ENCODE data around the gene SSBP3.
A peak's percentile ranks its signal among the peaks of the same experiment; 100 is the strongest.

Gene SSBP3

GRCh38 chr1:54332781-54333585 lies 73.2 kb downstream of the SSBP3 start (continued):
- no peak for TF ChIP-seq CSRNP3 (CRISPR knock-in tag; IDR thresholded peaks at IDR 0.05)
- TF ChIP-seq ARNTL (CRISPR knock-in tag; IDR thresholded peaks at IDR 0.05; ENCODE audit: borderline replicate concordance, low read depth): no peak

- TF ChIP-seq OSR1 (CRISPR knock-in tag; IDR thresholded peaks at IDR 0.05): no peak
- no peak for TF ChIP-seq CREB5 (CRISPR knock-in tag; IDR thresholded peaks at IDR 0.05; ENCODE audit: low read depth)
- no peak for TF ChIP-seq PATZ1 (CRISPR knock-in tag; IDR thresholded peaks at IDR 0.05; ENCODE audit: borderline replicate concordance)
- peak; percentile 1; the same call in 2 of the 3 replicates for ATAC-seq
Observed at GRCh38 chr1:54331843-54332463, 74.2 kb downstream of the SSBP3 start.

GRCh38 chr1:54331091-54331772 lies 75.0 kb downstream of the SSBP3 start:
- no peak for TF ChIP-seq ARNTL (CRISPR knock-in tag; IDR thresholded peaks at IDR 0.05; ENCODE audit: borderline replicate concordance, low read depth)
- no peak for TF ChIP-seq ESRRG (CRISPR knock-in tag; IDR thresholded peaks at IDR 0.05)
- TF ChIP-seq TCF4 (CRISPR knock-in tag; IDR thresholded peaks at IDR 0.05; ENCODE audit: borderline replicate concordance): no peak; the same call in 1 of the 2 replicates
- TF ChIP-seq TOX (CRISPR knock-in tag; IDR thresholded peaks at IDR 0.05; ENCODE audit: borderline replicate concordance): no peak
- TF ChIP-seq CSRNP3 (CRISPR knock-in tag; IDR thresholded peaks at IDR 0.05): no peak
- TF ChIP-seq ISL1 (CRISPR knock-in tag; IDR thresholded peaks at IDR 0.05): no peak
- TF ChIP-seq SNAI2 (CRISPR knock-in tag; IDR thresholded peaks at IDR 0.05): no peak
- no peak for TF ChIP-seq ZFP3 (CRISPR knock-in tag; IDR thresholded peaks at IDR 0.05)
- TF ChIP-seq ZC3H10 (CRISPR knock-in tag; IDR thresholded peaks at IDR 0.05): no peak
- peak; percentile 83 for ATAC-seq

- no peak for ATAC-seq
- TF ChIP-seq ZFP30 (CRISPR knock-in tag; IDR thresholded peaks at IDR 0.05) (no peak), ZC3H10 (CRISPR knock-in tag; IDR thresholded peaks at IDR 0.05) (no peak), GLIS3 (CRISPR knock-in tag; IDR thresholded peaks at IDR 0.05) (no peak)
Observed at GRCh38 chr1:54329312-54330003, 76.7 kb downstream of the SSBP3 start.

GRCh38 chr1:54328066-54328636 lies 78.0 kb downstream of the SSBP3 start:
- ATAC-seq: no peak
- TF ChIP-seq CSRNP3 (CRISPR knock-in tag; IDR thresholded peaks at IDR 0.05) (no peak), TOX (CRISPR knock-in tag; IDR thresholded peaks at IDR 0.05; ENCODE audit: borderline replicate concordance) (no peak), CREB5 (CRISPR knock-in tag; IDR thresholded peaks at IDR 0.05; ENCODE audit: low read depth) (no peak), ZFP30 (CRISPR knock-in tag; IDR thresholded peaks at IDR 0.05) (no peak), PATZ1 (CRISPR knock-in tag; IDR thresholded peaks at IDR 0.05; ENCODE audit: borderline replicate concordance) (no peak)

Measured in SK-N-SH treated with all-trans-retinoic acid at 6 μM for 48 hours (cell line).